ENCODE measurements around the gene KANTR.

DNA sequence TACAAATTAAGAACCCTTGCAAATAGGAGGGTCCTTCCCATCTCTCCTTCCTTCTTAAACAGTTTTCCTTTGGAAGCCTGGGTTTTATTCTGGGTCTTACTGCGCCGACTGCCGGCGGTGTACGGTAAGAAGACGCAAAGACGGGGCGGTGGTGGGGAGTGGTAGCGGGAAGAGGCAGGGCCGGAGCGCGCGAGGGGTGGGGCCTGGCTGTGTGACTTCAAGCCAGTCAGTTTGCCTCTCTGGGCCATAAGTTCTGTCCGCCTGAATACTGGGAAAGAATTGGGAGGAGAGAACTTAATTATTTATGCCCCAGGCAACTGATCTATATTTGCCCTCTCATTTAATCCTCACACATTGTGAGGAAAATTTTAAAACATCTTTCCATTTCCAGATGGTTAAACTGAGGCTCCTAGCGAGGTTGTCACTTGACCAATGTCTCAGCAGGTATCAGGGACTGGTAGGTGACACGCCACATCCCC lies 726 bp upstream of the KANTR start:
- TF ChIP-seq POLR2A (IDR thresholded peaks at IDR 0.05; ENCODE audit: low read depth, low read length) = no peak
- no peak for TF ChIP-seq POLR2AphosphoS5 (IDR thresholded peaks at IDR 0.05; ENCODE audit: low read depth, low read length)
- TF ChIP-seq PAX5 (IDR thresholded peaks at IDR 0.05; ENCODE audit: insufficient read depth, low read length, severe bottlenecking) = no peak
- no peak for TF ChIP-seq POU2F2 (IDR thresholded peaks at IDR 0.05; ENCODE audit: low read depth, low read length)
- no peak for TF ChIP-seq TAF1 (IDR thresholded peaks at IDR 0.05; ENCODE audit: low read depth, low read length)
- TF ChIP-seq SPI1 (IDR thresholded peaks at IDR 0.05; ENCODE audit: low read depth, low read length) = no peak
